Keratinocyte (primary cell): ENCODE data around the gene C22orf15. TPM values are rescaled to one million over a fixed set of nuclear protein-coding genes. Genes with fewer than 3 reads are reported as not detected.
A peak's percentile ranks its signal among the peaks of the same experiment; 100 is the strongest.

Experiments used
- DNase-seq: peaks from one replicate; pipeline ENCODE4 v3.0.0-alpha.2; 2011; ENCODE audit warnings: low read depth, missing footprints, low spot score
- FAIRE-seq: peaks from 2 replicates; lab custom pipeline; 2011; peaks lifted over from hg19 to GRCh38; lab: Jason Lieb, UNC
- H2AFZ ChIP-seq: 2 replicates; pipeline ENCODE4 v1.6.0; 2012; ENCODE audit warnings: low read length, control low read depth, inconsistent platforms; ENCODE audit not compliant: control insufficient read depth
- H3K27ac ChIP-seq: 2 replicates; pipeline ENCODE4 v1.5.1; 2011; ENCODE audit warnings: low read length; ENCODE audit not compliant: control insufficient read depth, insufficient read depth
- H3K27me3 ChIP-seq: 3 replicates; pipeline ENCODE4 v1.6.0; 2011; ENCODE audit warnings: low read length; ENCODE audit not compliant: control insufficient read depth, insufficient read depth; ENCODE audit errors: extremely low read depth
- H3K36me3 ChIP-seq, 2 experiments: 2 replicates in 1 of 2; 3 replicates in 1 of 2; pipeline ENCODE4 v1.5.1; 2011; ENCODE audit warnings: low read length in 2 of 2, mild to moderate bottlenecking in 1 of 2; ENCODE audit not compliant: control insufficient read depth in 2 of 2, insufficient read depth in 2 of 2; ENCODE audit errors: extremely low read depth in 1 of 2
- H3K4me1 ChIP-seq: 3 replicates; pipeline ENCODE4 v1.5.1; 2011; ENCODE audit warnings: low read length; ENCODE audit not compliant: control insufficient read depth, insufficient read depth; ENCODE audit errors: extremely low read depth
- H3K4me2 ChIP-seq: 3 replicates; pipeline ENCODE4 v1.6.0; 2011; ENCODE audit warnings: low read depth, low read length; ENCODE audit not compliant: control insufficient read depth, insufficient read depth; ENCODE audit errors: extremely low read depth
- H3K4me3 ChIP-seq, 3 experiments: fragments of 200-600 bp in 1 of 3; sonication (generic) in 1 of 3; 2 replicates in 2 of 3; 3 replicates in 1 of 3; pipeline ENCODE4 v1.5.1; 2011 to 2016; ENCODE audit warnings: low read length in 3 of 3, mild to moderate bottlenecking in 3 of 3, control low read depth in 2 of 3, inconsistent platforms in 1 of 3, low read depth in 1 of 3, mixed read lengths in 1 of 3, mixed run types in 1 of 3, moderate library complexity in 1 of 3; ENCODE audit not compliant: control insufficient read depth in 2 of 3, insufficient read depth in 2 of 3; ENCODE audit errors: extremely low read depth in 1 of 3
- H3K79me2 ChIP-seq: 2 replicates; pipeline ENCODE4 v1.6.0; 2012; ENCODE audit warnings: low read length; ENCODE audit not compliant: control insufficient read depth, insufficient read depth
- H3K9ac ChIP-seq: 3 replicates; pipeline ENCODE4 v1.6.0; 2011; ENCODE audit warnings: low read length; ENCODE audit not compliant: control insufficient read depth, insufficient read depth; ENCODE audit errors: extremely low read depth
- H3K9me1 ChIP-seq: 3 replicates; pipeline ENCODE4 v1.6.0; 2011; ENCODE audit warnings: low read length; ENCODE audit not compliant: control insufficient read depth, insufficient read depth; ENCODE audit errors: extremely low read depth
- H3K9me3 ChIP-seq: 2 replicates; pipeline ENCODE4 v1.5.1; 2012; ENCODE audit warnings: low read depth, low read length; ENCODE audit not compliant: control insufficient read depth
- H4K20me1 ChIP-seq: 3 replicates; pipeline ENCODE4 v1.6.0; 2011; ENCODE audit warnings: low read length; ENCODE audit not compliant: control insufficient read depth, insufficient read depth; ENCODE audit errors: extremely low read depth
- EZH2 ChIP-seq: IDR thresholded peaks from one replicate; pipeline ENCODE4 v1.6.1; 2012; ENCODE audit warnings: inconsistent platforms, mild to moderate bottlenecking, low read length, moderate library complexity
- dilution Hi-C: fragments of 300-500 bp; cut with MboI; formaldehyde crosslinking; loops from one replicate; pipeline ENCODE4 v1.7.0; 2020; ENCODE audit warnings: low sequenced_read_pairs; ENCODE audit not compliant: extremely low pct_ligation_motif_present
- polyA plus RNA-seq, 5 experiments: library from polyadenylated mRNA; depleted of rRNA in 3 of 5; stranded (reverse) in 3 of 5; stranded (forward) in 1 of 5; unstranded in 1 of 5; fragments of >200 nt; gene quantifications; 1 replicate in 1 of 5; 2 replicates in 3 of 5; 3 replicates in 1 of 5; pipeline versions ENCODE4 v1.2.1 to v1.2.3, GENCODE V29; 2011 to 2012; ENCODE audit warnings: missing spikeins in 2 of 5, low read depth in 1 of 5, low replicate concordance in 1 of 5
- TF ChIP-seq, protein P1 (sequence below), 3 experiments: IDR thresholded peaks in 1 of 3; conservative IDR thresholded peaks in 1 of 3; optimal IDR thresholded peaks in 1 of 3; 2 replicates in 2 of 3; 3 replicates in 1 of 3; pipeline versions ENCODE3 to v1.5.1; 2011; ENCODE audit warnings: low read length in 3 of 3, mild to moderate bottlenecking in 3 of 3, moderate library complexity in 2 of 3, control low read depth in 1 of 3, inconsistent platforms in 1 of 3; ENCODE audit not compliant: insufficient read depth in 2 of 3; ENCODE audit errors: extremely low read depth in 1 of 3

Gene C22orf15
- polyA plus RNA-seq, 1 donor (not counting 4 experiments of a cell fraction or from before 2014, with no cell fraction given) = not detected

- H3K4me1 ChIP-seq = peaks cover 17% of the 10 kb centered on the region
- peaks cover 2 to 5% of the 10 kb centered on the region in 2 experiments for H3K36me3 ChIP-seq
- peaks cover 46% of the 10 kb centered on the region for H3K79me2 ChIP-seq
- H3K4me2 ChIP-seq = peak within 1 kb of the TSS; percentile 99
- H3K4me3 ChIP-seq = peak within 1 kb of the TSS; percentile 67 to 95 (median 95)
- no peaks in the 10 kb centered on the region for H3K27me3 ChIP-seq
- H2AFZ ChIP-seq = peak within 1 kb of the TSS; percentile 95
- peak within 1 kb of the TSS; percentile 96 for H3K9ac ChIP-seq
- H3K9me3 ChIP-seq = no peaks in the 10 kb centered on the region
- FAIRE-seq = no peak
- DNase-seq = peak; percentile 25
- dilution Hi-C loops = no loop called here
- no peak for TF ChIP-seq EZH2
- TF ChIP-seq, protein P1, sequence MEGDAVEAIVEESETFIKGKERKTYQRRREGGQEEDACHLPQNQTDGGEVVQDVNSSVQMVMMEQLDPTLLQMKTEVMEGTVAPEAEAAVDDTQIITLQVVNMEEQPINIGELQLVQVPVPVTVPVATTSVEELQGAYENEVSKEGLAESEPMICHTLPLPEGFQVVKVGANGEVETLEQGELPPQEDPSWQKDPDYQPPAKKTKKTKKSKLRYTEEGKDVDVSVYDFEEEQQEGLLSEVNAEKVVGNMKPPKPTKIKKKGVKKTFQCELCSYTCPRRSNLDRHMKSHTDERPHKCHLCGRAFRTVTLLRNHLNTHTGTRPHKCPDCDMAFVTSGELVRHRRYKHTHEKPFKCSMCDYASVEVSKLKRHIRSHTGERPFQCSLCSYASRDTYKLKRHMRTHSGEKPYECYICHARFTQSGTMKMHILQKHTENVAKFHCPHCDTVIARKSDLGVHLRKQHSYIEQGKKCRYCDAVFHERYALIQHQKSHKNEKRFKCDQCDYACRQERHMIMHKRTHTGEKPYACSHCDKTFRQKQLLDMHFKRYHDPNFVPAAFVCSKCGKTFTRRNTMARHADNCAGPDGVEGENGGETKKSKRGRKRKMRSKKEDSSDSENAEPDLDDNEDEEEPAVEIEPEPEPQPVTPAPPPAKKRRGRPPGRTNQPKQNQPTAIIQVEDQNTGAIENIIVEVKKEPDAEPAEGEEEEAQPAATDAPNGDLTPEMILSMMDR (optimal IDR thresholded peaks at IDR 0.05 in 1 of 3, IDR thresholded peaks at IDR 0.05 in 1 of 3, conservative IDR thresholded peaks at IDR 0.05 in 1 of 3; ENCODE audit: extremely low read depth in 1 of 3, insufficient read depth in 2 of 3, low read length in 3 of 3) = no peak
- H4K20me1 ChIP-seq = peaks cover 13% of the 10 kb centered on the region
- no peaks in the 10 kb centered on the region for H3K9me1 ChIP-seq
- H3K27ac ChIP-seq = peak within 1 kb of the TSS; percentile 91
These were observed 24.2 kb downstream of the C22orf15 start, which contains the start of gene SMARCB1 for GRCh38 chr22:23786752-23787599. SMARCB1 (plus strand) TSS chr22:23786966; CDS start chr22:23787170, 204 bp downstream.

GRCh38 chr22:23787600-23787896 is 24.8 kb downstream of the C22orf15 start:
- H3K27me3 ChIP-seq = no peaks in the 10 kb centered on the region
- H3K79me2 ChIP-seq = peaks cover 51% of the 10 kb centered on the region
- FAIRE-seq (no peak), DNase-seq (no peak)
- dilution Hi-C loops = no loop called here
- H3K9me1 ChIP-seq = no peaks in the 10 kb centered on the region
- peak overlapping the region; percentile 96 for H3K4me2 ChIP-seq
- H3K9me3 ChIP-seq = no peaks in the 10 kb centered on the region
- peaks cover 5% of the 10 kb centered on the region in 2 experiments for H3K36me3 ChIP-seq
- H3K4me1 ChIP-seq = peaks cover 12% of the 10 kb centered on the region
- H3K4me3 ChIP-seq = peak overlapping the region; percentile 67 to 95 (median 95)
- peak overlapping the region; percentile 42 for H3K27ac ChIP-seq
- H3K9ac ChIP-seq = peak overlapping the region; percentile 96
- TF ChIP-seq, protein P1 (optimal IDR thresholded peaks at IDR 0.05 in 1 of 3, IDR thresholded peaks at IDR 0.05 in 1 of 3, conservative IDR thresholded peaks at IDR 0.05 in 1 of 3; ENCODE audit: extremely low read depth in 1 of 3, insufficient read depth in 2 of 3, low read length in 3 of 3) = no peak
- TF ChIP-seq EZH2 = no peak
- peak overlapping the region; percentile 49 for H2AFZ ChIP-seq
- peaks cover 13% of the 10 kb centered on the region for H4K20me1 ChIP-seq
